ENCODE measurements around the gene ADAMTS7.

GRCh38 chr15:78790027-78790426 is 21.2 kb downstream of the ADAMTS7 start:
- TF ChIP-seq, protein P1, sequence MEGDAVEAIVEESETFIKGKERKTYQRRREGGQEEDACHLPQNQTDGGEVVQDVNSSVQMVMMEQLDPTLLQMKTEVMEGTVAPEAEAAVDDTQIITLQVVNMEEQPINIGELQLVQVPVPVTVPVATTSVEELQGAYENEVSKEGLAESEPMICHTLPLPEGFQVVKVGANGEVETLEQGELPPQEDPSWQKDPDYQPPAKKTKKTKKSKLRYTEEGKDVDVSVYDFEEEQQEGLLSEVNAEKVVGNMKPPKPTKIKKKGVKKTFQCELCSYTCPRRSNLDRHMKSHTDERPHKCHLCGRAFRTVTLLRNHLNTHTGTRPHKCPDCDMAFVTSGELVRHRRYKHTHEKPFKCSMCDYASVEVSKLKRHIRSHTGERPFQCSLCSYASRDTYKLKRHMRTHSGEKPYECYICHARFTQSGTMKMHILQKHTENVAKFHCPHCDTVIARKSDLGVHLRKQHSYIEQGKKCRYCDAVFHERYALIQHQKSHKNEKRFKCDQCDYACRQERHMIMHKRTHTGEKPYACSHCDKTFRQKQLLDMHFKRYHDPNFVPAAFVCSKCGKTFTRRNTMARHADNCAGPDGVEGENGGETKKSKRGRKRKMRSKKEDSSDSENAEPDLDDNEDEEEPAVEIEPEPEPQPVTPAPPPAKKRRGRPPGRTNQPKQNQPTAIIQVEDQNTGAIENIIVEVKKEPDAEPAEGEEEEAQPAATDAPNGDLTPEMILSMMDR (conservative IDR thresholded peaks at IDR 0.05 in 1 of 2, IDR thresholded peaks at IDR 0.05 in 1 of 2; ENCODE audit: low read depth in 1 of 2, low read length in 2 of 2), result no peak
- TF ChIP-seq EZH2 (IDR thresholded peaks at IDR 0.05; ENCODE audit: low read length, missing control alignments), result no peak

Measured in fibroblast of lung (primary cell).